NCI-H526 treated with DMSO at 0.1 percent for 48 hours (cell line): ENCODE measurements around the gene MAPK11.

Experiments
- DNase-seq: peaks from one replicate; lab custom pipeline; 2025; lab: John Stamatoyannopoulos, UW

MAPK11 gene

DNA sequence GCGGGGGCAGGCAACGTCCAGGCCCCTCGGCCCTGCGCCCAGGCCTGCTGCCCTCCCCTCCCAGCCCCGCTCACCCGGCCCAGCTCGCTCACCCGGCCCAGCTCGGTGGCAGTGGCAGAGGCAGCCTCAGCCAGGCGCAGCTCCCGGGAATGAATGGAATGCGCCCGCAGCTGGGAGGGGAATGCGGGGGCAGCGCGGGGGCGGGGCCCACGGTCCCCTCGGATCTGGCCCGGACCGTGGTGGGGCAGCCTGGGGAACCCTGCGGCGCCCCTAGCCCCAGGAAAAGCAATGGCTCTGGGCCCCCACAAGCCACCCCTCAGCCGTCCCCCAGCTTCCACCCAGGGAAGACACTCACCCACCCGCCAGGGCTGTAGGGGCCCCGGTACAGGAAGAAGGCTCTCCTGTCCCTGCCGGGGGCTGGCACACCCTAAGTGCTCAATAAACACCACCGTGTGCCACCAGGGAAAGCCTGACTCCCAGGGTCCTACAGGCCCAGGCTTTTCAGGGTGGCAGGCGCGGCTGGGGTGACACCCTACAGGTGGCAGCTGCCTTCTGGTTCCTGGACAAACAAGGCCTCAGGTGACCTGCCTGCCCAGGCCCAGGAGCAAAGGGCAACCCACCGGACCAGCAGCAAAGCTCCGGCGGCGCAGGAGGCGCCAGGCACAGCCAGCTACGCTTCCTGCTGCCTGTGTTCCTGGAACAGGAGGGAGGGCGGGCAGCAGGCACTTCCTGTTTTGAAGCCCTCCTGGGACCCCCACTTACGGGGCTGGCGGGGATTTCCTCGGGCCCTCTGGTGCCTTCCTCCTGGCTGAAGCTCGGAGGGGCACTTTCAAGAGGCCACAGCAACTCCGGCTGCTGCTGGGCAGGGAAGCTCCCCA is 23.5 kb upstream of the MAPK11 start:
- DNase-seq, result no peak

DNA sequence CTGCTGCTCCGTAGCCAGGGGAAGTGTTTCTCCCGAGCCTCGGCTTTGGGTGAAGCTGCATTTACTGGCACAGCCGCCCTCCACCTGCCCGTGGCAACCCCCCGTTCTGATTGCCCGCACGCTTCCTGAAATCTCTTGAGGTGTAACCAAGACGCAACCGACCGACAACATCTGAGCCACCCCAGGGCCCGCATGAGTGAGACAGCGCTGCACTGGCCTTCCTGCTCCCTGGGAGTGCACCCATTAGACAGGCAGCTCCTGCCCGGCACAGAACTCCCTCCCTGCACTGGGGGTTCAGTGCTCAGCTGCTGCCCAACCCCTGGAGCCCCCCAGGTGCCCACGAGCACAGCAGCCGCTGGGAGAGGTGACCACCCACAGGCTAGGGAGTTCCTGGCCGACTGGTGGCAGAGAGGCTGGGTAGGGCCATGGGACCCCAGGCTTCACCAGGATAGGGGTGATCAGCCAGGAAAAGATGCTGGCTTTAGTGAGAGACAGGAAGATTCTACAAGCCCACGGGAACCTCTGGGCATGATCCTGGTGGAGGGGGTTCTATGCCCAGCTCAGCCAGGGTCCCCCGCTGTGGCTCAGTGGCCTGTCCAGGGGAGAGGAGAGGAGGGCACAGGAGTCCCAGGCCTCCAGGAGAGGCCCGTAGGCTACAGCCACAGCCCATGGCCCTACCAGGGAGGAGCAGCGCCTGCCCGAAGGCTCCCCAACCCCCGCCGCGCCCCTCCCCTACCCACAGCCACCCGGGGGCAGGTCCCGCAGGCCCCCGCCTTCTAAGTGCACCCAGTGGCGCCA is 22.7 kb upstream of the MAPK11 start:
- no peak for DNase-seq

DNA sequence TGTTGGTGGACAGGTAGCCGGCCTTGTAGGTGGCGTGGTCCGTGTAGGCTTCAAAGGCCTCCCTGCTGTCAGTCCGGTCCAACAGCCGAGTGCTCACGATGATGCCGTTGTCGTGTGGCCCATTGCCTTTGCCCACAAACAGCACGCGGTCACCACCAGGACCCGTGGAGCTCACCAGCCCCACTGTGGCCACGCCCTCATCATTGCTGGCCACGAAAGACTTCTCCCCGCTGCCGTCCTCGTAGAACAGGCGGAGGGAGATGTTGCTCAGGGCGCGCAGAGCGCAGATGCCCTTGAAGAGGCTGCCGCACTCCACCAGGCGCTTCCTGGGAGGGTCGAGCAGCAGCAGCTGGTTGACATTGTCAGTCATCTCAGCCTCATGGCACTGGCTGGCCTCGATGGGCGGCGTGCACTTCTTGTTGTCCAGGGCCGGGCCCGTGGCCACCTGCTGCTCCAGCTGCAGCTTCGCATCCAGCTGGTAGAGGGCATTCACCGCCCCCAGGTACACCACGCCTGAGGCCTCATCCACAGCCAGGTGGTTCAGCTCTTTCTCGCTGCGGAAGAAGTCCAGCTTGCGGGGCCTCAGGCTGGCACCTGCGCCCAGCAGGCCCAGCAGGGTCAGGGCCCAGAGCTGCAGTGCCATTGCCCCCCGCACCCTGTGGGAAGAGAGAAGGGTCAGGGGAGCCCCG is 19.9 kb upstream of the MAPK11 start:
- DNase-seq, result no peak

DNA sequence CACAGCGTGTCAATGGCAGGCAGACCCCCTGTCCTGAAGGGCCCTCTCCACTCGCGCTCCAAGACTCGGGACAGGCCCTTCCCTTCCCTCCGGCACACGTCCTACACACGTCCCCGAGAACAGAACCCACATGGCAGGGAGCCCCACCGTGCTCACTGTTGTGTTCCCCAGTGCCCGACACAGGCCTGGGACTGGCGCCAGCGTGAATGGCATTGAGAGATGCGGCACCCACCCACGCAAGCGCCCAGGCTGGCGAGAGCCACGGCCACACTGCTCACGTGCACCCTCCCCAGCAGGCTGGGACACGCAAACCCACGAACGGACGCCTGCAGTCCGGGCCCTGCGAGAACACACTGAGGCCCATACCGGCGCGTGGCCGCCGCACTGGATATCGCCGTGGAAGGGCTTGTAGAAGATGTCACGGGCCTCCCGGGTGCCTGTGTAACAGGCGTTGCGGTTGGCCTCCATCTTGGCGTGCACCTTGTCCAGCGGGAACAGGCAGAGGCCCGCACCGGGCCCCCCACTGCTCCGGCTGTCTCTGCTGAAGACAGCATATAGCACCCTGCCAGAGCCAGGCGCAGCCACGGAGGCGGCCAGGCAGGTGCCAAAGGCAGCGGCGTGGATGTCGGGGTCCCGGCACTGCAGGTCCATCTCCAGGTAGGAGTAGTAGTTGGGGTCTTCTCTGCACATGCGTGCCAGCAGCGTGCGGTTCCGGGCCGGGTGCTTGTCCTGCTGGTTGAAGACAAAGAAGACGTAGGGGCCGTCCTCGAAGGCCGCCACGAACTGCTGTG is 19.2 kb upstream of the MAPK11 start:
- DNase-seq, result no peak

DNA sequence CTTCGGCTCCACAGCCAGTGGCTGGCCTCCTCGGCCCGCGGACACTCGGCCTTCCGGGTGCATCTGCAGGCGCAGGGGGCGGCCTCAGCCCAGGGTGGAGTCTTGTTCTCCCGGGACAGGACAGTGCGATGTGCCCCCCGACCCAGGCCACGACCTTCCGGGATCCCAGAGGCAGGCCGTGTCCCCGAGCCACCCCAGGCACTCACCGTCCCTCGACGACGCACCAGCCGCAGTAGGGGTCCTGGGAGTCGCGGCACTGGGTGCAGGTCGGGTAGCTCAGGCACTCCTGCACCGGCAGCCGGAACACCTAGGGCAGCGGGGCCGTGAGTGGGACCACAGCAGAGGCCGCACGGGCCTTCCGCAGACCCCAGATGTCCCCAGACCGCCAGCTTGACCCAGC is 17.6 kb upstream of the MAPK11 start:
- DNase-seq, result no peak

DNA sequence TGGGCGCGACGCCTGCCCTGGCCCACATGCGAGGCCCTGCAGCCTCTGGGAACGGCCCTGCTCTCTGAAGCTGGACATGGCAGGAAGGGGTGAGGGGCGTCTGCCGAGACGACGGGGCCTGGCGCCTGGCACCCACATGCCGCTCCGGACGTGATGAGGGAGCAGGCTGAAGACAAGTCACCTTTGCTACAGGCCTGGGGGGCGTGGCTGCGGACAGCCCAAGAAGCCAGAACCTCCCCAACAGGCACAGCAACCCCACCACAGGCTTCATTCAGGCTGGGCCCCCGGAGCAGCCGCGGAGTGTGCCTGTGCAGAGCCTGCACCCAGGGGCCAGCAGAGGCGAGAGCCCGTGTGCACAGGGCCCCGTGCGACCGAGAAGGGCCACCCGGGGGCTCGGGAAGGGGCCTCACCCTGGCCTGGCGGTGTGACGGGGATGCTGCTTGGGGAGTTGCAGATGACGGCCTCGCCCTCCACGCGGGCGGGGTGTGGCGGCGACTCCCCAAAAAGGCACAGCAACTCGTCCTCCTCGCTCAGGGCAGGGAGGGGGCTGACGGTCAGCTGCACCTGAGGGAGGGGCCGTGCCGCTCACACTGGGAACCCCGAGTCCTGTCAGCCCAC is 16.6 kb upstream of the MAPK11 start:
- no peak for DNase-seq

DNA sequence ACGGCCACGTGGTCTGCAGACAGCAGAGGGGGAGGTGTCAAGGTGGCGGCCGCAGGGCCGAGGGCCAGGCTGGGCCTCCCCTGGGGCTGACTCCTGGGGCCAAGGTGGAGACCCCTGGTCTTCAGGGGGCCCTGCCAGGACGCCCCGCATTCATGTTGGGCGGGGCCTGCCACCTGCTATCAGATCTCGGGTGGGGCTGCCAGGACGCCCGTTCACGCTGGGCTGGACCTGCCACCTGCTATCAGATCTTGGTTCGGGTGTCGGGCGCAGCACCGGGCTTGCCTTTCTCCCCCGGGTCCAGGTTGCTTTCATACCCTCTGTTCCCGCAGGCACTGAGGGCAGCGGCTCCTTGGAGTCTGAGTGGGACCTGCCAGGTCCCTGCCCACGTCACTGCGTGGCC is 16.1 kb upstream of the MAPK11 start:
- DNase-seq, result no peak

DNA sequence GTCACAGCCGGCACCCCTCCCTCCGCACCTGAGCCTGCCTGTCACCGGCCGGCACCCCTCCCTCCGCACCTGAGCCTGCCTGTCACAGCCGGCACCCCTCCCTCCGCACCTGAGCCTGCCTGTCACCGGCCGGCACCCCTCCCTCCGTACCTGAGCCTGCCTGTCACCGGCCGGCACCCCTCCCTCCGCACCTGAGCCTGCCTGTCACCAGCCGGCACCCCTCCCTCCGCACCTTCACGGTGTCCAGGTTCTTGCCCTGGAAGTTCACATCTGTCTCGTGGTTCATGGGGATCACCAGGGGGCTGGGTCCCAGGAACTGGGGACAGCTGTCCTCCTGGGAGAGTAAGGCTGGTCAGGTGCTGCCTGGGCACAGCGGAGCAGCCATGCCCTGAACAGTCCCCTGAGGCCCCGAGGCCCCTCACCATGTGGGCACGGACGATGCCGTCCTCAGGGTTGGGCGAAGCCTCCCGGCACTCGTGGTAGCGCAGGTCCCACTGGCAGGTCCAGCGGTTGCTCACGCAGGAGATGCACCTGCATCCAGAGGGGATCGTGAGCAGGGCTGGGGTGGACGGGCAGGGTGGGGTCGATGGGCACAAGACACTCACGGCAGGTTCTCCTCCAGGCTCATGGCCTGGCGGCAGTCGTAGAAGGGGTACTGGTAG is 15.5 kb upstream of the MAPK11 start:
- no peak for DNase-seq

DNA sequence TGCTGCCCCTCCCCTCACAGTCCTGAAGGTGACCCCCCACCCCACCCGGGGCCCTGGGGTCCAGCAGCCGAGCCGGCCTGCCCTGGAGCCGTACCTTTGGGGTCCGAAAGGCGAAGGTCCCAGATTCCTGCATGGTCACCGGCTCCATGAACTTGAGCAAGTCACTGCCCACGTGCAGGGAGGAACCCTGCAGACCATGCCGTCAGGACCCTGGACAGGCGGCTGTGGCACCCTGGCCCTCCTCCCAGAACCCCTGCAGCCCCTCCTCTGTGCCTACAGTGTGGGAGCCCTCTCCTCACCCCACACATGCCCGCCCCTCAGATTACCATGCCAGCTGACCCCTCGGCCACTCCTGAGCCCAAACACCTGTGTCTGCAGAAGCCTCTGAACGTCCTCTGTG is 14.3 kb upstream of the MAPK11 start:
- DNase-seq, result no peak

DNA sequence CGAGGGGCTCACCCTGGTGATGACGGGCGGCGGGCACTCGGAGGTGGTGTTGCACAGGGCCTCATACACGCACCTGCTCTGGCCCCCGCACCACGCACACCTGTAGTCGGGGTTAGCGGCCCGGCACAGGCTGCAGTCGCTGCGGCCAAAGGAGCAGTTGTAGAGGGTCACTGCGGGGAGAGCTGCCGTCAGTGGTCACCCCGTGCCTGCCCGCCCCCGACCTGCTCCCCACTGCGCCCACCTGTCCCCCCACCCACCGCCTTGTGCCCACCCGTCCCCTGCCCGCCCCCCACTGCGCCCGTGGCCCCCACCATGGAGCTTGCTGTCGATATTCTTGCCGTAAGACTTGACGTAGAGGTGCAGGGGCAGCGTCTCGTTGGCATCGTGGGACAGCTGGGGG is 13.6 kb upstream of the MAPK11 start:
- DNase-seq, result no peak

DNA sequence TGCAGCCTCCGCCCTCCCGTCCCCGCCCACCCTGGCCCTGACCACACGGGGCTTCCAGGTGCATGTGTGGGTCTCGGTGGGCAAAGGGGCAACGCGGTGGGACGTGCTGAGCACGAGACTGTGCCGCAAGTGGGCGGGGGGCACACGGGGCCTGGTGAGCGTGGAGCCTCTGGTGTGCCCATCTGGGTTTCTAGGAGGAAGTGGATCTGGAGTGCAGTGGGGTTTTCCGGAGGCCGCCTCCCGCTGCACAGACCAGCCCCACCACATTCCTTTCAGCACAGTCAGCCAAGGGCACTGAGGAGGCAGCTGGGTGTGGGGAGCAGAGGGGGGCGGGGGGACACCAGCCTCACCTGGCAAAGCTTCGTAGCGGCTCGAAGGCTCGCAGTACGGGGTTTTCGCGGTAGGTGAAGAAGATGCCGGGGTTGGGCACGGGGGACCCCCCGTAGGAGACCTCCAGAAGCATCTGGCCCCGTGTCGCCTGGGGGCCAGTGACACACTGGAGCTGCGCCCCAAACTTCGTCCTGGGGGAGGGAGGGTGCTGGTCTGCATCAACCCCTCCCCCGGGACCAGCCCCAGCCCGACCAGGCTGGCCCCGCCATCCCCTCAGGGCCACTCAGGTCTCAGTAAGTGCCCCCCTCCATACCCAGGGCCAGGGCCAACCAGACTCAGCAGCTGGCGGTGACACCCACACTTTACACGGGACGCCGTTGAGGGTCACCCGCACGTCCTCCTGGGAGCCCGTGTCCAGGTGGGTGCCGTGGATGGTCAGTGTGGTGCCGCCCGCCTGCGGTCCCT is 12.4 kb upstream of the MAPK11 start:
- DNase-seq, result no peak

DNA sequence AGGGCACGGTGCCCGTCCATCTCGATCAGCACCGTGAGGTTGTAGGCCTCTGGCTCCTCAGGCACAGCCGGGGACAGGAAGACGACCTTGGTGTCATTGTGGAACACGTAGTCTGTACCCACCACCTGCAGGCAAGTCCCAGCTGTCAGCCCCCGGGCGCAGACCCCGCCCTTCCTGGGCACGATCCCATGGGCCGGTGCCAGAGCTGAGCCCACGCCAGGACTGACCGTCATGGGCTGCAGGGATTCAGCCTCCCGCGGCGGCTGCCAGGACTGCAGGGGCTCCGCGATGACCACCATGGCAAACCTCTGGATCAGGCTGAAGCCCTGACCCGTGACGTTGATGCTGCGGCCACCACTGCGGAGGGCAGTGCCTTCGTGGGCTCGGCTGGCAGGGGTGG is 11.8 kb upstream of the MAPK11 start:
- no peak for DNase-seq

DNA sequence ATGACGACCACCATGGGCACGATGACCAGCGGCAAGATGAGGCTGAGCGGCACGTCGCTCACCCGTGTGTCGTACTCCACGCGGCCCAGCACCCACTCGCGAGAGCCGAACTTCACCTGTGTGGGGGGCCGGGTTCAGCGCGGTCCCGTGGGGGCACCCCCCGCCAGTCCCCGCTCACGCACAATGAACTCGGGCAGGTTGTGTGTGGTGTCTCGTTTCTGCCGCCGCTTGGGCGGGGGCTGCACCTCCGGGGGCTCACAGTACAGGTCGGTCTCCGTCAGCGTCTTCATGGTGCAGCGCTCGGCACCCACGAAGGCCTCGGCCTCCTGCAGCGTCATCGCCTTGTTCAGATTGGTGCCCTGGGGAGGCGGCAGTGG is 11.2 kb upstream of the MAPK11 start:
- DNase-seq, result no peak

DNA sequence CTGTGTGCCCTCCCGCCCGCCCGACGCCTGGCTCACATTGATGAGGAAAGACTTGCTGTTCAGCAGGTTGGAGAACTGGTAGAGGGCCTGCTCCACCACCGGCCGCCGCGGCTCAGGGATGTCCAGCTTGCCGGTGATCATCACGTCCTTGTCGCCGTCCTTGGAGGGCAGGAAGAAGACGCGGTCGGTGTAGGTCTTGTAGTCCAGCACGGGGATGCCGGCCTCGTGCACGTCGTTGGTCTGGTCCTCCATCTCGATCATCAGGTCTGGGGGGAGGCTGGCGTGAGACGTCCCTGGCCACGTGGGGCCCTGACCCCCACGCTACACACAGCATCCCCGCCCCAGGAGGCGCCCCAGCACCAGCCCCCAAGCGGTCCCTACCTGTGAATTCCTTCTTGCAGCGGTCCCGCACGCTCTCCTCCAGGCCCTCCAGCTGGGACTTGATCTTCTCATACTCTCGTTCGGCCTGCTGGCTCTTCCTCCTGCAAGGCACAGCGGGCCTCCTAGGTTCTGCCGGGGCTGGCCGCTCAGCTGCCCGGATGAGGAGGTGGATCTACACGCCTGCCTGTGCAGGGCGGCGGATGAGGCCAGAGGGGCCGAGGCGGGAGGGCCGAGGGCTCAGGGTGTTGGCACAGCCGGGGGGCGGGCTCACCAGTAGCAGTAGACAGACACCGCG is 10.7 kb upstream of the MAPK11 start:
- DNase-seq, result no peak

DNA sequence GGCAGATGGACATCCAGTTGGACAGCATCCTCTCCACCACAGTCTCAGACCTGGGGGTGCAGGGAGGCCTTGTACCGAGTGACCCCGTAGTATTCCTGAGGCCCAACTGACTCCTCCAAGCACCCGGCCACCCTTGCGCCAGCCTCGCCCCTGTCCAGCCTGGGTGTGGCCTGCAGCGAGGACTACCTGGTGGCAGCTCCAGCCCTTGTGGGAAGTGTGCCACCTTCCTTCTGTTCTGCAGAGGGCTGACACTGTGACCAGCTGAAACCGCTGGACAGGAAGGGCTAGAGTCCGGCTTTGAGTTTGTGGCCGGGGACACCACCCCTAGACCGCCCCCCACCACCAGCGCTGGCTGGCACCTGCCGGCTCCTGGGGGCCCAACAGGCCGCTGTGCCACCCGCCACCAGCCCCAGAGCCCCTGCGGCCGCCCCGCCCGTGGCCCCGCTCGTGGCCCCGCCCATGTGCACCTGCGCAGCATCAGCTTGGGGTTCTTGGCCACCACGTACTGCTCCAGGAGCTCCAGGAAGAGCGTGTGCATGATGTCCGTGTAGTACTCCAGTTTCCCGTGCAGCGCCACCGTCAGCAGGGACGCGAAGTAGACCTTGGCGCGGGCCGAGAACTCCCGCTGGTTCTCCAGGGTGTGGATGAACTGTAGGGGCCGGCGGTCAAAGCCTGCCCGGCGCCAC is 10.0 kb upstream of the MAPK11 start:
- DNase-seq, result no peak

DNA sequence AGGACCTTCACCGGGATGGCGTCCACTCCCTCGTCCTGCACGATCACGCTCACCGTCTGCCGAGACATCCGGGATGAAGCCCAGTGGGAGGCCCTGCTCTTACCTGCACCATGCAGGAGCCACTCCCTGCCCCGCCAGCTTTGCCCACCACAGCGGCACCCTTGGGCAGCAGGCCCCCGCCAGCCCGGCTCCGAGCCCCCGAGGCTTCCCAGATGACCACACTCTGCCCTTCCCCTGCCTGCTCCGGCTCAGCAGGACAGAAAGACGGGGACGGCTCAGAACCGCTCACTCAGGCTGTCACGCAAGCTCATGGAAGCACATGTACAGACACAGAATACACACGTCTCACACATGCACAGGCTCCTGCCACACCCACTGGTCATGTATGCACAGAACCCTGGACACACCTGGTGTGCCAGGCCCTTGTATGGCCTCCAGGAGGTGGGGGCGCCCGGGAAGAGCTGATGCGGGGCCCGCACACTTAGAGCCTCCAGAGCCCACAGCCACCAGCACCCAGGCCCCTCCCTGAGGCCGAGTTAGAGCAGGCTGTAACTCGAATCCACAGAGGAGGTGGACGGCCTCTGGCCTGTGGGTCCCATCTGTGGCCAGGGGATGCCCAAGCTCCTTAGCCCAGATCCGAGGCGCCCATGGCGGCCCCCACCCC is 8.9 kb upstream of the MAPK11 start:
- DNase-seq, result no peak

DNA sequence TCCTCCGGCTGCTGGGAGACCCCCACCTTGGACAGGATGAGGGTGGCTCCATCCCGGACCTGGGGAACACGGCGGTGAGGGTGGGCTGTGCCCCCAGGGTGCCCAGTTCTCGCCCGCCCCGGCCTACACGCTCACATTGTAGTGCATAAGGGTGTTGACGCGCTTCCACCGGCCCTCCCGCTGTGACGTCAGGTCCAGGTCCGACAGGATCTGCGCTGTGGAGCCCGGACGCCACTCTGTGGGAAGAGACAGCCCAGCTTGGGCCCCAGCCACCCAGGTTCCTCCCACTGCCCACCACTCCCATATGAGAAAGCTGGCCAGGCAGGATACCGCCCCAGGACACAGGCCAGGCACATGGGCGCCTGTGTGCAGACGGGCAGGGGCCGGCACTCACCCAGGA is 8.3 kb upstream of the MAPK11 start:
- no peak for DNase-seq

DNA sequence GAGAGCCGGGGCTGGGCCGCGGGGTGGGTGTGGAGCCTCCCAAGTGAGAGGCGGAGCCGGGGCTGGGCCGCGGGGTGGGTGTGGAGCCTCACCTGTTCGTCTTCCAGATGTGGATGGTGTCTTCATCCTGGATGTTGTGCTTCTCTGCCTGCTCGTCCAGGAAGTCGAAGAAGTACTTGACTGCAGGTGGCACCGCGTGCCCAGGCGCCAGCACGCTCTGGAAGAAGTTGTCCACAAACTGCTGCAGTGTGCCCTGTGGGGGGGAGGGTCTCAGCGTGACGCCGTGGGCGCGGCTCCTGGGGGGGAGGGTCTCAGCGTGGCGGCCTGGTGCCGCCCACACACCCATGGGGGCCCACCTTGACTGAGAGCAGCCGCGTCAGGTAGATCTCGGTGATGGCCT is 7.6 kb upstream of the MAPK11 start:
- DNase-seq, result no peak

DNA sequence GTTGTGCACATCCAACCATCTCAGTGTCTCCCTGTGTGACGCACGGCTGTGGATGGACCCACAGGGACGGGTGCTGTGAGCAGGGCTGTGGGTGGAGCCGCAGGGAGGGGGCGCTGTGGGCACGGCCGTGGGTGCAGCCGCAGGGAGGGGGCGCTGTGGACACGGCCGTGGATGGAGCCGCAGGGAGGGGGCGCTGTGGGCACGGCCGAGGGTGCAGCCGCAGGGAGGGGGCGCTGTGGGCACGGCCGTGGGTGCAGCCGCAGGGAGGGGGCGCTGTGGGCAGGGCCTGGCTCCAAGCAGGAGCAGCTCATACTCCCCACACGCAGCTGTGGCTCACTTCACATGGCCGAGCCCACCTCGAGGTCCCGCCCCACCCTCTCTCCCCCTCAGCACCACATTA is 6.0 kb upstream of the MAPK11 start:
- no peak for DNase-seq
